GM21737 (cell line): ENCODE results near the gene ZFP3.
"Not testable (repeated sequence)": the region's sequence is repeated elsewhere in the genome, so short reads cannot be mapped to it uniquely, and the experiment has no call there.

Experiments
- ATAC-seq: cut with Tn5 transposase; IDR thresholded peaks from one replicate; pipeline ENCODE4 v1.9.1; 2021; ENCODE audit warnings: mild to moderate bottlenecking, moderate library complexity; ENCODE audit not compliant: unreplicated experiment

ZFP3 gene

GRCh38 chr17:5137511-5138197 is 59.4 kb downstream of the ZFP3 start:
- not testable (repeated sequence) for ATAC-seq

GRCh38 chr17:5138198-5138544 is 59.9 kb downstream of the ZFP3 start:
- ATAC-seq = not testable (repeated sequence)

- no peak for ATAC-seq
These were observed 60.6 kb downstream of the ZFP3 start for GRCh38 chr17:5138616-5139457.

- no peak for ATAC-seq
These were observed 61.1 kb downstream of the ZFP3 start for GRCh38 chr17:5139458-5139732.

GRCh38 chr17:5142877-5143276 is 64.6 kb downstream of the ZFP3 start:
- ATAC-seq = not testable (repeated sequence)
